Panc1 (cell line): ENCODE measurements around the gene NFIC.
"Not testable (repeated sequence)": the region's sequence is repeated elsewhere in the genome, so short reads cannot be mapped to it uniquely, and the experiment has no call there.

Source experiments
- POLR2AphosphoS5 ChIP-seq: IDR thresholded peaks from 2 replicates; pipeline ENCODE4 v1.6.1; 2012; ENCODE audit warnings: mild to moderate bottlenecking, low read depth, low read length, moderate library complexity
- SIN3A ChIP-seq: IDR thresholded peaks from 2 replicates; pipeline ENCODE4 v1.6.1; 2012; ENCODE audit warnings: low read depth, mild to moderate bottlenecking, low read length, moderate library complexity, borderline replicate concordance; ENCODE audit not compliant: insufficient read depth
- TCF7L2 ChIP-seq: IDR thresholded peaks from 2 replicates; pipeline ENCODE4 v1.6.1; 2011; ENCODE audit warnings: mild to moderate bottlenecking, low read depth, low read length, inconsistent platforms
- TF ChIP-seq, protein P1 (sequence below): fragments of 450-650 bp; IDR thresholded peaks from 2 replicates; pipeline ENCODE4 v1.5.1; 2017; ENCODE audit warnings: mild to moderate bottlenecking

DNA sequence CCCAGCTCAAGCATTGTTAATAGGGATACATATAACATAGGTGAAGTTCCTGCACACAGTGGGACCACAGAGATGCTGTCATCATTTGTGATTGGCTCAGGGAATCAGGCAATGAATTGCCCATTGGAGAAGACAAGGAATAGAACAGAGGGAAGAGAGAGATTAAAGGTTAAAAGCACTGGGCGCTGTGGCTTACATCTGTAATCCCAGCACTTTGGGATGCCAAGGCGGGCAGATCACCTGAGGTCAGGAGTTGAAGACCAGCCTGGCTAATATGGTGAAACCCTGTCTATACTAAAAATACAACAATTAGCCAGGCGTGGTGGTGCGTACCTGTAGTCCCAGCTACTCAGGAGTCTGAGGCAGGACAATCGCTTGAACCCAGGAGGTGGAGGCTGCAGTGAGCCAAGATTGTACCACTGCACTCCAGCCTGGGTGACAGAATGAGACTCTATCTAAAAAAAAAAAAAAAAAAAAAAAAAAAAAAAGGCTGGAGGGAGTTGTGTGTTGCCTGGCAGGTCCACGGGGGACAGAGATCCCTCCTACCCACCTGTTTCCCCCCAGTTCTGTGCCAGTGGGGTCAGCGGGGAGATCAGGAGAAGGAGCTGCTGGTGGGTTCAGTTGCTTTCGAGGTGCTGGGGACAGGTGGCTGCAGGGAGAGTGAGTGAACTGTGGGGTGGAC, 31.5 kb upstream of the NFIC start:
- TF ChIP-seq, protein P1, sequence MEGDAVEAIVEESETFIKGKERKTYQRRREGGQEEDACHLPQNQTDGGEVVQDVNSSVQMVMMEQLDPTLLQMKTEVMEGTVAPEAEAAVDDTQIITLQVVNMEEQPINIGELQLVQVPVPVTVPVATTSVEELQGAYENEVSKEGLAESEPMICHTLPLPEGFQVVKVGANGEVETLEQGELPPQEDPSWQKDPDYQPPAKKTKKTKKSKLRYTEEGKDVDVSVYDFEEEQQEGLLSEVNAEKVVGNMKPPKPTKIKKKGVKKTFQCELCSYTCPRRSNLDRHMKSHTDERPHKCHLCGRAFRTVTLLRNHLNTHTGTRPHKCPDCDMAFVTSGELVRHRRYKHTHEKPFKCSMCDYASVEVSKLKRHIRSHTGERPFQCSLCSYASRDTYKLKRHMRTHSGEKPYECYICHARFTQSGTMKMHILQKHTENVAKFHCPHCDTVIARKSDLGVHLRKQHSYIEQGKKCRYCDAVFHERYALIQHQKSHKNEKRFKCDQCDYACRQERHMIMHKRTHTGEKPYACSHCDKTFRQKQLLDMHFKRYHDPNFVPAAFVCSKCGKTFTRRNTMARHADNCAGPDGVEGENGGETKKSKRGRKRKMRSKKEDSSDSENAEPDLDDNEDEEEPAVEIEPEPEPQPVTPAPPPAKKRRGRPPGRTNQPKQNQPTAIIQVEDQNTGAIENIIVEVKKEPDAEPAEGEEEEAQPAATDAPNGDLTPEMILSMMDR: not testable (repeated sequence)
- TF ChIP-seq POLR2AphosphoS5, SIN3A, TCF7L2: not testable (repeated sequence)
